PC-3 (cell line): ENCODE data around the gene NUAK1. TPM values are rescaled to one million over a fixed set of nuclear protein-coding genes. Genes with fewer than 3 reads are reported as not detected.

Source experiments
- ATAC-seq: fragments of 200-7000 bp; cut with Tn5 transposase; 2 replicates; pipeline ENCODE4 v1.9.1; 2020; ENCODE audit warnings: mild to moderate bottlenecking, moderate library complexity
- BruUV-seq: library from RNA; stranded (reverse); fragments of 400-500 nt; replicated peaks from 2 replicates; lab custom pipeline; 2021; lab: Mats Ljungman, UMichigan
- CTCF ChIA-PET: fragments of 300-600 bp; sonication (Branson Sonifier 250); formaldehyde crosslinking; loops from one replicate; lab custom pipeline; 2022; ENCODE audit warnings: antibody characterized with exemption; lab: Charles Lee
- POLR2A ChIA-PET: fragments of 300-600 bp; sonication (Branson Sonifier 250); formaldehyde crosslinking; loops from one replicate; lab custom pipeline; 2022; ENCODE audit warnings: antibody characterized with exemption; ENCODE audit not compliant: unreplicated experiment; lab: Charles Lee
- DNase-seq: peaks from one replicate; pipeline ENCODE4 v3.0.0-alpha.2; 2015
- H2AFZ ChIP-seq: fragments of 300-600 bp; sonication (generic); 2 replicates; pipeline ENCODE4 v1.6.0; 2016; ENCODE audit warnings: antibody characterized with exemption, low read length
- H3F3A ChIP-seq: fragments of 300-600 bp; sonication (generic); one replicate; pipeline ENCODE4 v1.6.0; 2017; ENCODE audit warnings: antibody characterized with exemption, low read length, control low read depth, mild to moderate bottlenecking; ENCODE audit not compliant: unreplicated experiment
- H3K27ac ChIP-seq: fragments of 300-600 bp; sonication (generic); 2 replicates; pipeline ENCODE4 v1.5.1; 2016; ENCODE audit warnings: mild to moderate bottlenecking, low read length
- H3K27me3 ChIP-seq: fragments of 300-600 bp; sonication (generic); 2 replicates; pipeline ENCODE4 v1.6.1; 2016; ENCODE audit warnings: low read length, mixed read lengths
- H3K36me3 ChIP-seq: fragments of 300-600 bp; sonication (generic); 2 replicates; pipeline ENCODE4 v1.6.1; 2016; ENCODE audit warnings: low read depth, mixed run types, low read length, mixed read lengths
- H3K4me1 ChIP-seq: fragments of 300-600 bp; sonication (generic); 2 replicates; pipeline ENCODE4 v1.5.1; 2016; ENCODE audit warnings: low read length; ENCODE audit not compliant: insufficient read depth
- H3K4me2 ChIP-seq: fragments of 300-600 bp; sonication (generic); 2 replicates; pipeline ENCODE4 v1.6.0; 2016; ENCODE audit warnings: low read length
- H3K4me3 ChIP-seq: fragments of 300-600 bp; sonication (generic); 2 replicates; pipeline ENCODE4 v1.5.1; 2016; ENCODE audit warnings: mild to moderate bottlenecking, low read length, mixed read lengths
- H3K79me2 ChIP-seq: fragments of 300-600 bp; sonication (generic); 2 replicates; pipeline ENCODE4 v1.6.1; 2017; ENCODE audit warnings: low read length, mixed read lengths
- H3K9ac ChIP-seq: fragments of 300-600 bp; sonication (generic); 2 replicates; pipeline ENCODE4 v1.6.0; 2016; ENCODE audit warnings: mild to moderate bottlenecking, low read length
- H3K9me2 ChIP-seq: fragments of 300-600 bp; sonication (generic); replicated peaks from 2 replicates; pipeline ENCODE4 v1.6.1; 2016; ENCODE audit warnings: mixed run types, low read length, mixed read lengths
- H3K9me3 ChIP-seq: fragments of 300-600 bp; sonication (generic); 2 replicates; pipeline ENCODE4 v1.6.1; 2016; ENCODE audit warnings: low read length, mixed read lengths
- H4K20me1 ChIP-seq: fragments of 300-600 bp; sonication (generic); 2 replicates; pipeline ENCODE4 v1.6.1; 2016; ENCODE audit warnings: low read length, mixed read lengths
- EZH2 ChIP-seq: fragments of 300-600 bp; sonication (generic); IDR thresholded peaks from one replicate; pipeline ENCODE4 v1.6.1; 2017; ENCODE audit warnings: antibody characterized with exemption, mild to moderate bottlenecking, low read length; ENCODE audit not compliant: unreplicated experiment
- EZH2phosphoT487 ChIP-seq: fragments of 300-600 bp; sonication (generic); IDR thresholded peaks from 2 replicates; pipeline ENCODE4 v1.6.1; 2018; ENCODE audit warnings: mild to moderate bottlenecking, antibody characterized with exemption, low read length, borderline replicate concordance
- intact Hi-C: fragments of 100-400 bp; cut with micrococcal nuclease; formaldehyde crosslinking; loops from 2 replicates; pipeline ENCODE4 v1.9.0; 2023
- total RNA-seq: library from RNA; depleted of rRNA; stranded (reverse); fragments of >200 nt; gene quantifications from 2 replicates; pipeline ENCODE4 v1.2.3, GENCODE V29; 2014
- TF ChIP-seq, protein P1 (sequence below): fragments of 300-600 bp; sonication (generic); conservative IDR thresholded peaks from 2 replicates; pipeline ENCODE4 v1.5.1; 2017; ENCODE audit warnings: antibody characterized with exemption, low read depth, mild to moderate bottlenecking, low read length

Gene NUAK1
- total RNA-seq, 1 experiment from 2014 or later = 9.8 TPM

- no peaks in the 10 kb centered on the region for H3F3A ChIP-seq
- no peaks in the 10 kb centered on the region for H3K27me3 ChIP-seq
- no peak overlapping the region for H3K4me3 ChIP-seq
- no peaks in the 10 kb centered on the region for H3K79me2 ChIP-seq
- ChIA-PET CTCF (no interaction called here), POLR2A (no interaction called here)
- peaks cover 33% of the 10 kb centered on the region for H3K4me1 ChIP-seq
- no peak overlapping the region for H3K9ac ChIP-seq
- peaks cover 8% of the 10 kb centered on the region; the same call in 1 of the 2 replicates for H3K36me3 ChIP-seq
- DNase-seq (no peak), ATAC-seq (no peak)
- H3K27ac ChIP-seq = no peak overlapping the region
- intact Hi-C loops = no loop called here
- H3K9me2 ChIP-seq = no peaks in the 10 kb centered on the region
- TF ChIP-seq EZH2phosphoT487 (no peak), EZH2 (no peak)
- TF ChIP-seq, protein P1, sequence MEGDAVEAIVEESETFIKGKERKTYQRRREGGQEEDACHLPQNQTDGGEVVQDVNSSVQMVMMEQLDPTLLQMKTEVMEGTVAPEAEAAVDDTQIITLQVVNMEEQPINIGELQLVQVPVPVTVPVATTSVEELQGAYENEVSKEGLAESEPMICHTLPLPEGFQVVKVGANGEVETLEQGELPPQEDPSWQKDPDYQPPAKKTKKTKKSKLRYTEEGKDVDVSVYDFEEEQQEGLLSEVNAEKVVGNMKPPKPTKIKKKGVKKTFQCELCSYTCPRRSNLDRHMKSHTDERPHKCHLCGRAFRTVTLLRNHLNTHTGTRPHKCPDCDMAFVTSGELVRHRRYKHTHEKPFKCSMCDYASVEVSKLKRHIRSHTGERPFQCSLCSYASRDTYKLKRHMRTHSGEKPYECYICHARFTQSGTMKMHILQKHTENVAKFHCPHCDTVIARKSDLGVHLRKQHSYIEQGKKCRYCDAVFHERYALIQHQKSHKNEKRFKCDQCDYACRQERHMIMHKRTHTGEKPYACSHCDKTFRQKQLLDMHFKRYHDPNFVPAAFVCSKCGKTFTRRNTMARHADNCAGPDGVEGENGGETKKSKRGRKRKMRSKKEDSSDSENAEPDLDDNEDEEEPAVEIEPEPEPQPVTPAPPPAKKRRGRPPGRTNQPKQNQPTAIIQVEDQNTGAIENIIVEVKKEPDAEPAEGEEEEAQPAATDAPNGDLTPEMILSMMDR = no peak
- H3K9me3 ChIP-seq = no peaks in the 10 kb centered on the region
- H3K4me2 ChIP-seq = no peak overlapping the region
- no TSS peak for BruUV-seq
- no peaks in the 10 kb centered on the region for H4K20me1 ChIP-seq
- H2AFZ ChIP-seq = no peak overlapping the region
These were observed 52.1 kb downstream of the NUAK1 start for GRCh38 chr12:106086696-106087095.

- no peak for ATAC-seq
These were observed 53.5 kb downstream of the NUAK1 start for GRCh38 chr12:106085213-106085612.

DNA sequence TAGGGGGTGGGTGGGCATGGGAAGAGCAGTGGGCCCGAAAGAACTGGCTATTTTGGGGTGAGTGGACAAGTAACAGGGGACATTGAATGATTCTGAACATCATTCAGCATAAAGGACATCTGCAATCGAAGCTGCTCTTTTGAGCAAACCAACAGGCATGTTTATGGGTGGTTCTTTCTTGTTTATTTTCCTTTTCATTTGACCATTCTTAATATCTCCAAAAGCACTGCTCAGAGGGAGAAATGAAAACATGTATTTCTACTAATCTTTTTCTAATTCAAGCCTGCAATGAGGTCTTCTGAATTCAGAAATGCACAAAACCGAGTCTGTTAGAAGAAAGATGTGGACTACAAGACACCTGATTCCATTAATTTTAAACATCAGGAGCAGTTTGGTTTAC, 54.0 kb downstream of the NUAK1 start:
- H3K27me3 ChIP-seq = no peaks in the 10 kb centered on the region
- H2AFZ ChIP-seq = no peak overlapping the region
- peaks cover 16% of the 10 kb centered on the region for H3K4me1 ChIP-seq
- peaks cover 8% of the 10 kb centered on the region; the same call in 1 of the 2 replicates for H3K36me3 ChIP-seq
- no peak overlapping the region for H3K27ac ChIP-seq
- ATAC-seq (no peak), DNase-seq (no peak)
- H3K4me2 ChIP-seq = no peak overlapping the region
- no peak for TF ChIP-seq EZH2
- no peak for TF ChIP-seq EZH2phosphoT487
- TF ChIP-seq, protein P1 = no peak
- ChIA-PET POLR2A (no interaction called here), CTCF (no interaction called here)
- BruUV-seq = no TSS peak
- no peaks in the 10 kb centered on the region for H3K9me3 ChIP-seq
- no peak overlapping the region for H3K9ac ChIP-seq
- no peak overlapping the region for H3K4me3 ChIP-seq
- no peaks in the 10 kb centered on the region for H4K20me1 ChIP-seq
- no peaks in the 10 kb centered on the region for H3F3A ChIP-seq
- intact Hi-C loops = no loop called here
- H3K9me2 ChIP-seq = no peaks in the 10 kb centered on the region
- H3K79me2 ChIP-seq = no peaks in the 10 kb centered on the region

More at GRCh38 chr12:106085213-106085612, 53.5 kb downstream of the NUAK1 start:
- Histone ChIP-seq H3K4me1 (peaks cover 18% of the 10 kb centered on the region), H3K9me2 (no peaks in the 10 kb centered on the region), H3K36me3 (peaks cover 8% of the 10 kb centered on the region; the same call in 1 of the 2 replicates), H3K4me3 (no peak overlapping the region), H3K9me3 (no peaks in the 10 kb centered on the region), H2AFZ (no peak overlapping the region), H3K79me2 (no peaks in the 10 kb centered on the region), H3K4me2 (no peak overlapping the region), H3F3A (no peaks in the 10 kb centered on the region), H3K9ac (no peak overlapping the region), H3K27me3 (no peaks in the 10 kb centered on the region), H4K20me1 (no peaks in the 10 kb centered on the region), H3K27ac (no peak overlapping the region)
- intact Hi-C loops = no loop called here
- ChIA-PET POLR2A (no interaction called here), CTCF (no interaction called here)
- BruUV-seq = no TSS peak
- TF ChIP-seq, protein P1 = no peak
- TF ChIP-seq EZH2 = no peak
- TF ChIP-seq EZH2phosphoT487 = no peak
- no peak for DNase-seq
